T-helper 1 cell (primary cell): ENCODE data around the gene IYD.

Experiments
- DNase-seq, 5 donors: peaks; one replicate each; pipeline ENCODE4 v3.0.0-alpha.2; 2012 to 2020
- total RNA-seq, 4 donors: gene quantifications; one replicate each; lab custom pipeline; 2026; lab: John Stamatoyannopoulos, UW

The IYD gene
- 0 reads per million in 4 donors for total RNA-seq

- DNase-seq, result no peak
Observed at GRCh38 chr6:150368762-150369161, at the start of gene IYD. Gene IYD, plus strand, starts transcription at chr6:150369012. Its CDS starts 20 bp downstream, at chr6:150369032.

GRCh38 chr6:150319924-150320323 is 48.9 kb upstream of the IYD start:
- DNase-seq, result no peak

- DNase-seq, result no peak
Observed at GRCh38 chr6:150320442-150320841, 48.4 kb upstream of the IYD start.

- no peak for DNase-seq
Observed at GRCh38 chr6:150322466-150322871, 46.3 kb upstream of the IYD start.

GRCh38 chr6:150323205-150323604 is 45.6 kb upstream of the IYD start:
- no peak for DNase-seq

GRCh38 chr6:150324044-150324443 is 44.8 kb upstream of the IYD start:
- DNase-seq, result no peak

- DNase-seq, result no peak
Observed at GRCh38 chr6:150325066-150325772, 43.6 kb upstream of the IYD start.

- no peak for DNase-seq
Observed at GRCh38 chr6:150327117-150327774, 41.6 kb upstream of the IYD start.

GRCh38 chr6:150328744-150329405 is 39.9 kb upstream of the IYD start:
- no peak for DNase-seq

- DNase-seq, result no peak
Observed at GRCh38 chr6:150331344-150331743, 37.5 kb upstream of the IYD start.

GRCh38 chr6:150332939-150333584 is 35.8 kb upstream of the IYD start:
- DNase-seq, result no peak

- no peak for DNase-seq
Observed at GRCh38 chr6:150333585-150333941, 35.2 kb upstream of the IYD start.

- peak in 1 of 5 donors; percentile 17 for DNase-seq
Observed at GRCh38 chr6:150334790-150335783, 33.7 kb upstream of the IYD start.

- DNase-seq, result no peak
Observed at GRCh38 chr6:150336299-150336698, 32.5 kb upstream of the IYD start.

- no peak for DNase-seq
Observed at GRCh38 chr6:150336708-150337107, 32.1 kb upstream of the IYD start.

GRCh38 chr6:150342126-150342525 is 26.7 kb upstream of the IYD start:
- no peak for DNase-seq

- DNase-seq, result no peak
Observed at GRCh38 chr6:150343434-150343833, 25.4 kb upstream of the IYD start.

GRCh38 chr6:150345781-150346180 is 23.0 kb upstream of the IYD start:
- DNase-seq, result no peak

- no peak for DNase-seq
Observed at GRCh38 chr6:150346346-150346745, 22.5 kb upstream of the IYD start.

- DNase-seq, result no peak
Observed at GRCh38 chr6:150347845-150348244, 21.0 kb upstream of the IYD start.

- no peak for DNase-seq
Observed at GRCh38 chr6:150349546-150349945, 19.3 kb upstream of the IYD start.
